WTC11 (cell line): Measurements from ENCODE around the gene ZCCHC18.
A peak's percentile ranks its signal among the peaks of the same experiment; 100 is the strongest.

Experiments used
- ATF2 ChIP-seq: sonication (generic); formaldehyde crosslinking; IDR thresholded peaks from 2 replicates; pipeline ENCODE4 v1.8.1; 2022; ENCODE audit warnings: low read depth, missing genetic modification reagents, borderline replicate concordance
- CBFB ChIP-seq: sonication (generic); formaldehyde crosslinking; IDR thresholded peaks from 2 replicates; pipeline ENCODE4 v1.8.1; 2022; ENCODE audit warnings: mild to moderate bottlenecking, low read depth, missing genetic modification reagents
- CTCF ChIP-seq: fragments of 200-600 bp; IDR thresholded peaks from 2 replicates; pipeline ENCODE4 v1.8.0; 2022; ENCODE audit warnings: antibody characterized with exemption
- ESRRA ChIP-seq: sonication (generic); formaldehyde crosslinking; IDR thresholded peaks from 2 replicates; pipeline ENCODE4 v1.8.1; 2022; ENCODE audit warnings: mild to moderate bottlenecking, missing genetic modification reagents, borderline replicate concordance
- FOXK1 ChIP-seq: sonication (generic); formaldehyde crosslinking; IDR thresholded peaks from 2 replicates; pipeline ENCODE4 v1.8.0; 2022; ENCODE audit warnings: mild to moderate bottlenecking, moderate library complexity, missing genetic modification reagents
- GABPB1 ChIP-seq: sonication (generic); formaldehyde crosslinking; IDR thresholded peaks from 2 replicates; pipeline ENCODE4 v1.8.1; 2023; ENCODE audit warnings: mild to moderate bottlenecking, missing genetic modification reagents
- IRF2 ChIP-seq: sonication (generic); formaldehyde crosslinking; IDR thresholded peaks from 2 replicates; pipeline ENCODE4 v1.8.0; 2022; ENCODE audit warnings: low read depth, missing genetic modification reagents, borderline replicate concordance
- NFE2L1 ChIP-seq: sonication (generic); formaldehyde crosslinking; IDR thresholded peaks from 2 replicates; pipeline ENCODE4 v1.8.1; 2023; ENCODE audit warnings: missing genetic modification reagents
- SP1 ChIP-seq: sonication (generic); formaldehyde crosslinking; conservative IDR thresholded peaks from 2 replicates; pipeline ENCODE4 v1.8.1; 2022; ENCODE audit warnings: missing genetic modification reagents
- TP53 ChIP-seq: sonication (generic); formaldehyde crosslinking; IDR thresholded peaks from 2 replicates; pipeline ENCODE4 v1.8.1; 2023; ENCODE audit warnings: mild to moderate bottlenecking, missing genetic modification reagents
- ZNF317 ChIP-seq: sonication (generic); formaldehyde crosslinking; IDR thresholded peaks from 2 replicates; pipeline ENCODE4 v1.8.1; 2023; ENCODE audit warnings: low read depth, mild to moderate bottlenecking, moderate library complexity, missing genetic modification reagents, borderline replicate concordance
- TF ChIP-seq, protein P1 (sequence below): sonication (generic); formaldehyde crosslinking; IDR thresholded peaks from 2 replicates; pipeline ENCODE4 v1.8.0; 2022; ENCODE audit warnings: mild to moderate bottlenecking, missing genetic modification reagents
- TF ChIP-seq, protein P2 (sequence below): sonication (generic); formaldehyde crosslinking; IDR thresholded peaks from 2 replicates; pipeline ENCODE4 v1.8.0; 2022; ENCODE audit warnings: mild to moderate bottlenecking, missing genetic modification reagents
- TF ChIP-seq, protein P3 (sequence below): sonication (generic); formaldehyde crosslinking; IDR thresholded peaks from 2 replicates; pipeline ENCODE4 v1.8.1; 2023; ENCODE audit warnings: mild to moderate bottlenecking, moderate library complexity, missing genetic modification reagents

GRCh38 chrX:104112326-104112951 lies at the start of gene ZCCHC18:
- TF ChIP-seq SP1 (0 out of 2 replicates have a peak, but pooled peaks have one; percentile 20), IRF2 (no peak), CTCF (no peak), ZNF317 (CRISPR knock-in tag) (no peak), NFE2L1 (no peak), TP53 (no peak), FOXK1 (CRISPR knock-in tag) (no peak), CBFB (CRISPR knock-in tag) (no peak), ATF2 (CRISPR knock-in tag) (no peak), GABPB1 (CRISPR knock-in tag) (no peak), ESRRA (CRISPR knock-in tag) (no peak)
- TF ChIP-seq, protein P1, sequence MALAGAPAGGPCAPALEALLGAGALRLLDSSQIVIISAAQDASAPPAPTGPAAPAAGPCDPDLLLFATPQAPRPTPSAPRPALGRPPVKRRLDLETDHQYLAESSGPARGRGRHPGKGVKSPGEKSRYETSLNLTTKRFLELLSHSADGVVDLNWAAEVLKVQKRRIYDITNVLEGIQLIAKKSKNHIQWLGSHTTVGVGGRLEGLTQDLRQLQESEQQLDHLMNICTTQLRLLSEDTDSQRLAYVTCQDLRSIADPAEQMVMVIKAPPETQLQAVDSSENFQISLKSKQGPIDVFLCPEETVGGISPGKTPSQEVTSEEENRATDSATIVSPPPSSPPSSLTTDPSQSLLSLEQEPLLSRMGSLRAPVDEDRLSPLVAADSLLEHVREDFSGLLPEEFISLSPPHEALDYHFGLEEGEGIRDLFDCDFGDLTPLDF (CRISPR knock-in tag), result no peak
- TF ChIP-seq, protein P2, sequence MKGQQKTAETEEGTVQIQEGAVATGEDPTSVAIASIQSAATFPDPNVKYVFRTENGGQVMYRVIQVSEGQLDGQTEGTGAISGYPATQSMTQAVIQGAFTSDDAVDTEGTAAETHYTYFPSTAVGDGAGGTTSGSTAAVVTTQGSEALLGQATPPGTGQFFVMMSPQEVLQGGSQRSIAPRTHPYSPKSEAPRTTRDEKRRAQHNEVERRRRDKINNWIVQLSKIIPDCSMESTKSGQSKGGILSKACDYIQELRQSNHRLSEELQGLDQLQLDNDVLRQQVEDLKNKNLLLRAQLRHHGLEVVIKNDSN (CRISPR knock-in tag), result no peak
- TF ChIP-seq, protein P3, sequence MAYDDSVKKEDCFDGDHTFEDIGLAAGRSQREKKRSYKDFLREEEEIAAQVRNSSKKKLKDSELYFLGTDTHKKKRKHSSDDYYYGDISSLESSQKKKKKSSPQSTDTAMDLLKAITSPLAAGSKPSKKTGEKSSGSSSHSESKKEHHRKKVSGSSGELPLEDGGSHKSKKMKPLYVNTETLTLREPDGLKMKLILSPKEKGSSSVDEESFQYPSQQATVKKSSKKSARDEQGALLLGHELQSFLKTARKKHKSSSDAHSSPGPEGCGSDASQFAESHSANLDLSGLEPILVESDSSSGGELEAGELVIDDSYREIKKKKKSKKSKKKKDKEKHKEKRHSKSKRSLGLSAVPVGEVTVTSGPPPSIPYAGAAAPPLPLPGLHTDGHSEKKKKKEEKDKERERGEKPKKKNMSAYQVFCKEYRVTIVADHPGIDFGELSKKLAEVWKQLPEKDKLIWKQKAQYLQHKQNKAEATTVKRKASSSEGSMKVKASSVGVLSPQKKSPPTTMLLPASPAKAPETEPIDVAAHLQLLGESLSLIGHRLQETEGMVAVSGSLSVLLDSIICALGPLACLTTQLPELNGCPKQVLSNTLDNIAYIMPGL (CRISPR knock-in tag), result peak; percentile 37; the same call in 1 of the 2 replicates
